ENCODE data around the gene TARP.

TARP gene

GRCh38 chr7:38232502-38233366, 40.7 kb downstream of the TARP start:
- TF ChIP-seq CTCF (IDR thresholded peaks at IDR 0.05): no peak
- DNase-seq (peak; percentile 45 to 73 (median 54)), ATAC-seq (peak; percentile 85)
- intact Hi-C loops (cut with DNase I, micrococcal nuclease): no loop called here
- Histone ChIP-seq H3K4me1 (ENCODE audit: low read depth) (no peaks in the 10 kb centered on the region), H3K36me3 (ENCODE audit: low read depth) (no peaks in the 10 kb centered on the region), H3K4me3 (no peak overlapping the region), H3K9me3 (no peaks in the 10 kb centered on the region)

DNA sequence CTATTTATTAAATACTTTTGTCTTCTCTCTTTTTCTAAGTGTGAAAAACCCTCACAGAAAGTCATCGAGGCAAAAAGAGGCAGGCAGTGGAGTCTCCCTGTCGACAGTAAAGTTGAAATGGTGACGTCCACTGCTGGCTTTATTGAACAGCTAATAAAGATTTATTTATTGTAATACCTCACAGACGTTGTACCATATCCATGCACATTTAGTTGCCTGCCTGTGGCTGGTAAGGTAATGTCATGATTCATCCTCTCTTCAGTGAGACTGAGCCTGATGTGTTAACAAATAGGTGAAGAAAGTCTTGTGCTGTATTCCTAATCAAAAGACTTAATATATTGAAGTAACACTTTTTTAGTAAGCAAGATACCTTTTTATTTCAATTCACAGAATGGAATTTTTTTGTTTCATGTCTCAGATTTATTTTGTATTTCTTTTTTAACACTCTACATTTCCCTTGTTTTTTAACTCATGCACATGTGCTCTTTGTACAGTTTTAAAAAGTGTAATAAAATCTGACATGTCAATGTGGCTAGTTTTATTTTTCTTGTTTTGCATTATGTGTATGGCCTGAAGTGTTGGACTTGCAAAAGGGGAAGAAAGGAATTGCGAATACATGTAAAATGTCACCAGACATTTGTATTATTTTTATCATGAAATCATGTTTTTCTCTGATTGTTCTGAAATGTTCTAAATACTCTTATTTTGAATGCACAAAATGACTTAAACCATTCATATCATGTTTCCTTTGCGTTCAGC, 43.4 kb downstream of the TARP start:
- no peak overlapping the region for H3K4me3 ChIP-seq
- H3K36me3 ChIP-seq (ENCODE audit: low read depth): no peaks in the 10 kb centered on the region
- H3K4me1 ChIP-seq (ENCODE audit: low read depth): no peaks in the 10 kb centered on the region
- no peak for DNase-seq
- intact Hi-C loops (cut with DNase I, micrococcal nuclease): loop anchor here in 1 of 2 donors (10.0 kb wide), 1 partner anchor 315 kb away; the partner anchor contains the start of gene SFRP4
- ATAC-seq: no peak
- H3K9me3 ChIP-seq: no peaks in the 10 kb centered on the region
- TF ChIP-seq CTCF (IDR thresholded peaks at IDR 0.05): no peak

DNA sequence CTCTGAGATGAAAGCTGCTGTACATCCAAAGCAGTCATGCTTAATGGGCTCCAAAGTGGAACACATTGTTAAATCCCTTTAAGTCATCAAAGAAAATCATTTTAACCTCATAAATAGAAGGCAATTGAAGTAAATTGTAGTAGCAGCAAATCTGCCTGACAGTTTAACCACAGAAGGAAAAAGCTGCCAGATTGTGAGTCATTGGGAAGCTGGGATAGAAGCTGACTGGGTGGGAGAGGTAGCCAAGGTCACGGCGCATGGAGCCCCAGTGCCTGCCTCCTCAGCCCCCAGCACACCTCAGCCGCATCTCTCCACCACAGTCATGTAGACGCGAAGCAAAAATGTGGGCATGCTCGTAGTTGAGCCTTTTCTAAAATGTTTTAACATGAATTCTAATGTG, 44.0 kb downstream of the TARP start:
- no peak for ATAC-seq
- DNase-seq: no peak
- Histone ChIP-seq H3K4me1 (ENCODE audit: low read depth) (no peaks in the 10 kb centered on the region), H3K4me3 (no peak overlapping the region), H3K9me3 (no peaks in the 10 kb centered on the region), H3K36me3 (ENCODE audit: low read depth) (no peaks in the 10 kb centered on the region)
- intact Hi-C loops (cut with DNase I, micrococcal nuclease): loop anchor here in 1 of 2 donors (10.0 kb wide), 1 partner anchor 315 kb away; the partner anchor contains the start of gene SFRP4
- TF ChIP-seq CTCF (IDR thresholded peaks at IDR 0.05): no peak

DNA sequence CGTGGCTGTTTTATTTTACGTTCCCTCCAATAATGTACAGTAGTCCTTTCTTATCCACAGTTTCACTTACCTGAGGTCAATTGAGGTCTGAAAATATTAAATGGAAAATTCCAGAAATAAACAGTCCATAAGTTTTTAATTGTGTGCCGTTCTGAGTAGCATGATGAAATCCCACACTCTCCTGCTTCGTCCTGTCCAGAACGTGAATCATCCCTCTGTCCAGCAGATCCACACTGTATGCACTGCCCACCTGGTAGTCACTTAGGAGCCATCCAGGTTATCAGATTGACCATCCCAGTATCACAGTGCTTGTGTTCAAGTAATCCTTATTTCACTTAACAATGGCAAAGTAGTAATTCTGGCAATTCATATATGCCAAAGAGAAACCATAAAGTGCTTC, 49.0 kb downstream of the TARP start:
- no peak overlapping the region for H3K4me3 ChIP-seq
- H3K9me3 ChIP-seq: no peaks in the 10 kb centered on the region
- TF ChIP-seq CTCF (IDR thresholded peaks at IDR 0.05): no peak
- H3K36me3 ChIP-seq (ENCODE audit: low read depth): no peaks in the 10 kb centered on the region
- no peak for ATAC-seq
- H3K4me1 ChIP-seq (ENCODE audit: low read depth): no peaks in the 10 kb centered on the region
- DNase-seq: no peak
- intact Hi-C loops (cut with DNase I, micrococcal nuclease): loop anchor here (5.0 to 10.0 kb wide), 2 partner anchors 117 to 310 kb away; partner anchors contain the start of gene SFRP4 (in 1 of the 2)

- intact Hi-C loops (cut with DNase I, micrococcal nuclease): loop anchor here (2.0 to 10.0 kb wide), 3 partner anchors 116 to 309 kb away; partner anchors contain the start of gene SFRP4 (in 1 of the 2)
- Histone ChIP-seq H3K9me3 (no peaks in the 10 kb centered on the region), H3K4me1 (ENCODE audit: low read depth) (no peaks in the 10 kb centered on the region), H3K36me3 (ENCODE audit: low read depth) (no peaks in the 10 kb centered on the region), H3K4me3 (no peak overlapping the region)
- DNase-seq (no peak), ATAC-seq (no peak)
- no peak for TF ChIP-seq CTCF (IDR thresholded peaks at IDR 0.05)
Measured at GRCh38 chr7:38223306-38223705, 50.1 kb downstream of the TARP start.
